Activated T-helper 17 cell treated with anti-CD3 and anti-CD28 coated beads, Interleukin-2, amount 50 U/mL, for 72 hours (primary cell): ENCODE measurements around the gene TMEM220. TPM values are rescaled to one million over a fixed set of nuclear protein-coding genes. Genes with fewer than 3 reads are reported as not detected.

Experiments used
- ATAC-seq: fragments of 150-1000 bp; cut with Tn5 transposase; replicated peaks from 2 replicates; pipeline ENCODE4 v1.10.0; 2021; ENCODE audit warnings: mild to moderate bottlenecking, moderate library complexity
- H3K27ac Mint-ChIP-seq: one replicate; pipeline ENCODE4 v1.8.0; 2022; ENCODE audit warnings: mixed read lengths
- H3K27me3 Mint-ChIP-seq: one replicate; pipeline ENCODE4 v1.8.0; 2022; ENCODE audit warnings: mixed read lengths
- H3K36me3 Mint-ChIP-seq: one replicate; pipeline ENCODE4 v1.8.0; 2022; ENCODE audit warnings: low read depth, mild to moderate bottlenecking, mixed read lengths
- H3K4me1 Mint-ChIP-seq: one replicate; pipeline ENCODE4 v1.8.0; 2022; ENCODE audit warnings: mixed read lengths
- H3K4me3 Mint-ChIP-seq: one replicate; pipeline ENCODE4 v1.8.0; 2022; ENCODE audit warnings: mild to moderate bottlenecking, mixed read lengths
- H3K9me3 Mint-ChIP-seq: one replicate; pipeline ENCODE4 v1.8.0; 2022; ENCODE audit warnings: mixed read lengths
- total RNA-seq, 2 donors: library from RNA; stranded (reverse); gene quantifications; one replicate each; pipeline ENCODE4 v1.2.3, GENCODE V29; 2022

TMEM220 gene
- total RNA-seq, 2 donors from 2014 or later = 0.40 to 0.41 TPM

- no peak for ATAC-seq
- no peaks in the 10 kb centered on the region for H3K36me3 Mint-ChIP-seq
- no peak overlapping the region for H3K4me3 Mint-ChIP-seq
Observed at GRCh38 chr17:10761281-10761680, 31.5 kb upstream of the TMEM220 start.

GRCh38 chr17:10758062-10758461 lies 28.2 kb upstream of the TMEM220 start:
- Mint-ChIP-seq H3K27ac (no peak overlapping the region), H3K36me3 (no peaks in the 10 kb centered on the region), H3K27me3 (no peaks in the 10 kb centered on the region), H3K4me1 (no peaks in the 10 kb centered on the region), H3K9me3 (no peaks in the 10 kb centered on the region), H3K4me3 (no peak overlapping the region)
- ATAC-seq = no peak

More at GRCh38 chr17:10761281-10761680, 31.5 kb upstream of the TMEM220 start:
- no peak overlapping the region for H3K27ac Mint-ChIP-seq
- H3K9me3 Mint-ChIP-seq = no peaks in the 10 kb centered on the region
- H3K4me1 Mint-ChIP-seq = no peaks in the 10 kb centered on the region
- no peaks in the 10 kb centered on the region for H3K27me3 Mint-ChIP-seq

GRCh38 chr17:10757647-10758046 lies 27.8 kb upstream of the TMEM220 start:
- Mint-ChIP-seq H3K27me3 (no peaks in the 10 kb centered on the region), H3K4me3 (no peak overlapping the region)

GRCh38 chr17:10757067-10757466 lies 27.2 kb upstream of the TMEM220 start:
- Mint-ChIP-seq H3K4me3 (no peak overlapping the region), H3K4me1 (no peaks in the 10 kb centered on the region), H3K27me3 (no peaks in the 10 kb centered on the region), H3K27ac (no peak overlapping the region), H3K9me3 (no peaks in the 10 kb centered on the region), H3K36me3 (no peaks in the 10 kb centered on the region)
- ATAC-seq = no peak

More at GRCh38 chr17:10757647-10758046, 27.8 kb upstream of the TMEM220 start:
- Mint-ChIP-seq H3K36me3 (no peaks in the 10 kb centered on the region), H3K27ac (no peak overlapping the region), H3K4me1 (no peaks in the 10 kb centered on the region), H3K9me3 (no peaks in the 10 kb centered on the region)
- ATAC-seq = no peak

GRCh38 chr17:10756619-10757018 lies 26.8 kb upstream of the TMEM220 start:
- Mint-ChIP-seq H3K9me3 (no peaks in the 10 kb centered on the region), H3K4me3 (no peak overlapping the region), H3K36me3 (no peaks in the 10 kb centered on the region), H3K27ac (no peak overlapping the region), H3K4me1 (no peaks in the 10 kb centered on the region), H3K27me3 (no peaks in the 10 kb centered on the region)
- ATAC-seq = no peak

- Mint-ChIP-seq H3K27ac (peak overlapping the region; percentile 4), H3K36me3 (no peaks in the 10 kb centered on the region), H3K9me3 (no peaks in the 10 kb centered on the region), H3K4me3 (no peak overlapping the region), H3K27me3 (no peaks in the 10 kb centered on the region), H3K4me1 (no peaks in the 10 kb centered on the region)
- no peak for ATAC-seq
Observed at GRCh38 chr17:10756185-10756584, 26.4 kb upstream of the TMEM220 start.

GRCh38 chr17:10755592-10756127 lies 25.8 kb upstream of the TMEM220 start:
- H3K9me3 Mint-ChIP-seq = no peaks in the 10 kb centered on the region
- no peaks in the 10 kb centered on the region for H3K4me1 Mint-ChIP-seq
- no peak for ATAC-seq
- no peaks in the 10 kb centered on the region for H3K36me3 Mint-ChIP-seq
- H3K27me3 Mint-ChIP-seq = no peaks in the 10 kb centered on the region
- peak overlapping the region; percentile 4 for H3K27ac Mint-ChIP-seq
- H3K4me3 Mint-ChIP-seq = no peak overlapping the region

GRCh38 chr17:10754861-10755591 lies 25.2 kb upstream of the TMEM220 start:
- Mint-ChIP-seq H3K9me3 (no peaks in the 10 kb centered on the region), H3K36me3 (no peaks in the 10 kb centered on the region), H3K4me3 (no peak overlapping the region), H3K27me3 (no peaks in the 10 kb centered on the region), H3K27ac (peak overlapping the region; percentile 4), H3K4me1 (no peaks in the 10 kb centered on the region)
- ATAC-seq = no peak

- Mint-ChIP-seq H3K27ac (no peak overlapping the region), H3K4me1 (no peaks in the 10 kb centered on the region), H3K36me3 (no peaks in the 10 kb centered on the region), H3K27me3 (no peaks in the 10 kb centered on the region), H3K4me3 (no peak overlapping the region), H3K9me3 (no peaks in the 10 kb centered on the region)
- peak; percentile 37 for ATAC-seq
Observed at GRCh38 chr17:10754109-10754508, 24.3 kb upstream of the TMEM220 start.

- Mint-ChIP-seq H3K27ac (no peak overlapping the region), H3K9me3 (no peaks in the 10 kb centered on the region), H3K36me3 (no peaks in the 10 kb centered on the region), H3K4me3 (no peak overlapping the region), H3K4me1 (no peaks in the 10 kb centered on the region), H3K27me3 (no peaks in the 10 kb centered on the region)
- no peak for ATAC-seq
Observed at GRCh38 chr17:10752696-10753095, 22.9 kb upstream of the TMEM220 start.

- H3K4me3 Mint-ChIP-seq = no peak overlapping the region
- H3K36me3 Mint-ChIP-seq = no peaks in the 10 kb centered on the region
- H3K27me3 Mint-ChIP-seq = no peaks in the 10 kb centered on the region
- ATAC-seq = no peak
- H3K9me3 Mint-ChIP-seq = no peaks in the 10 kb centered on the region
- H3K4me1 Mint-ChIP-seq = no peaks in the 10 kb centered on the region
- no peak overlapping the region for H3K27ac Mint-ChIP-seq
Observed at GRCh38 chr17:10751563-10751962, 21.7 kb upstream of the TMEM220 start.

- no peaks in the 10 kb centered on the region for H3K36me3 Mint-ChIP-seq
- no peaks in the 10 kb centered on the region for H3K4me1 Mint-ChIP-seq
- H3K9me3 Mint-ChIP-seq = no peaks in the 10 kb centered on the region
- no peaks in the 10 kb centered on the region for H3K27me3 Mint-ChIP-seq
- no peak overlapping the region for H3K27ac Mint-ChIP-seq
- ATAC-seq = no peak
- H3K4me3 Mint-ChIP-seq = no peak overlapping the region
Observed at GRCh38 chr17:10750210-10750609, 20.4 kb upstream of the TMEM220 start.

- H3K4me3 Mint-ChIP-seq = no peak overlapping the region
- H3K27ac Mint-ChIP-seq = no peak overlapping the region
- H3K9me3 Mint-ChIP-seq = no peaks in the 10 kb centered on the region
- H3K36me3 Mint-ChIP-seq = no peaks in the 10 kb centered on the region
- ATAC-seq = no peak
- H3K4me1 Mint-ChIP-seq = peaks cover 6% of the 10 kb centered on the region
- no peaks in the 10 kb centered on the region for H3K27me3 Mint-ChIP-seq
Observed at GRCh38 chr17:10748531-10749181, 18.8 kb upstream of the TMEM220 start.

- no peaks in the 10 kb centered on the region for H3K36me3 Mint-ChIP-seq
- ATAC-seq = no peak
- no peaks in the 10 kb centered on the region for H3K9me3 Mint-ChIP-seq
- H3K4me3 Mint-ChIP-seq = no peak overlapping the region
- no peak overlapping the region for H3K27ac Mint-ChIP-seq
- H3K27me3 Mint-ChIP-seq = no peaks in the 10 kb centered on the region
- peaks cover 6% of the 10 kb centered on the region for H3K4me1 Mint-ChIP-seq
Observed at GRCh38 chr17:10745231-10745630, 15.4 kb upstream of the TMEM220 start.

GRCh38 chr17:10744501-10745000 lies 14.7 kb upstream of the TMEM220 start:
- H3K9me3 Mint-ChIP-seq = no peaks in the 10 kb centered on the region
- no peak for ATAC-seq
- no peak overlapping the region for H3K27ac Mint-ChIP-seq

More at GRCh38 chr17:10744501-10745000, 14.7 kb upstream of the TMEM220 start:
- Mint-ChIP-seq H3K27me3 (peaks cover 2% of the 10 kb centered on the region), H3K4me3 (no peak overlapping the region), H3K4me1 (peaks cover 6% of the 10 kb centered on the region), H3K36me3 (no peaks in the 10 kb centered on the region)
